GM20000 (cell line): ENCODE data around the gene ATP6V1A.

Source experiments
- DNase-seq: peaks from one replicate; pipeline ENCODE4 v3.0.0; 2012; ENCODE audit warnings: low spot score
- TF ChIP-seq, protein P1 (sequence below): IDR thresholded peaks from 2 replicates; pipeline ENCODE4 v1.5.1; 2012; ENCODE audit warnings: mild to moderate bottlenecking, control low read depth; ENCODE audit errors: extremely low read depth, missing control alignments

Gene ATP6V1A

GRCh38 chr3:113717308-113717707 is 29.5 kb upstream of the ATP6V1A start:
- TF ChIP-seq, protein P1, sequence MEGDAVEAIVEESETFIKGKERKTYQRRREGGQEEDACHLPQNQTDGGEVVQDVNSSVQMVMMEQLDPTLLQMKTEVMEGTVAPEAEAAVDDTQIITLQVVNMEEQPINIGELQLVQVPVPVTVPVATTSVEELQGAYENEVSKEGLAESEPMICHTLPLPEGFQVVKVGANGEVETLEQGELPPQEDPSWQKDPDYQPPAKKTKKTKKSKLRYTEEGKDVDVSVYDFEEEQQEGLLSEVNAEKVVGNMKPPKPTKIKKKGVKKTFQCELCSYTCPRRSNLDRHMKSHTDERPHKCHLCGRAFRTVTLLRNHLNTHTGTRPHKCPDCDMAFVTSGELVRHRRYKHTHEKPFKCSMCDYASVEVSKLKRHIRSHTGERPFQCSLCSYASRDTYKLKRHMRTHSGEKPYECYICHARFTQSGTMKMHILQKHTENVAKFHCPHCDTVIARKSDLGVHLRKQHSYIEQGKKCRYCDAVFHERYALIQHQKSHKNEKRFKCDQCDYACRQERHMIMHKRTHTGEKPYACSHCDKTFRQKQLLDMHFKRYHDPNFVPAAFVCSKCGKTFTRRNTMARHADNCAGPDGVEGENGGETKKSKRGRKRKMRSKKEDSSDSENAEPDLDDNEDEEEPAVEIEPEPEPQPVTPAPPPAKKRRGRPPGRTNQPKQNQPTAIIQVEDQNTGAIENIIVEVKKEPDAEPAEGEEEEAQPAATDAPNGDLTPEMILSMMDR = no peak

GRCh38 chr3:113717818-113718217 is 29.0 kb upstream of the ATP6V1A start:
- TF ChIP-seq, protein P1 = no peak
- no peak for DNase-seq

More at GRCh38 chr3:113717308-113717707, 29.5 kb upstream of the ATP6V1A start:
- DNase-seq = no peak

GRCh38 chr3:113719294-113719693 is 27.5 kb upstream of the ATP6V1A start:
- no peak for DNase-seq
- TF ChIP-seq, protein P1 = no peak

DNA sequence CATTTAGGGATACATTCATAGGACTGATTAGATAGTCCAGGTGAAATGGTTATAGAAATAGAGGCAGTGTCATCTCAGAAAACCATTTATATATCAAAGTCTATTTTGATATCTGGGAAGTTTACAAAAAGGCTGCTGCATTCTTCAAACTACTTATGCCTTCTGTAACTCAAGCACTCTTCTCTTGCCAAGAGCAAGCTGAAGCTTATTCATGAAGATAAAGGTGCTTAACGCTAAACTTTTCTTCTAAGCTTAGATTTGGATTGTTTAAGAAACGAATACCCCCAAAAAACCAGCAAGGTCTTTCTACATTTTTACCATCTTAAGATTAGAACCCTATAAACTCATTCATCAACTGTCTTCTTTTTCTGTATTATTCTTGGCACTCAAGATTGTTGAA is 27.1 kb upstream of the ATP6V1A start:
- DNase-seq = no peak
- TF ChIP-seq, protein P1 = no peak

- TF ChIP-seq, protein P1 = no peak
- DNase-seq = no peak
These were observed 25.2 kb upstream of the ATP6V1A start for GRCh38 chr3:113721636-113722035.

DNA sequence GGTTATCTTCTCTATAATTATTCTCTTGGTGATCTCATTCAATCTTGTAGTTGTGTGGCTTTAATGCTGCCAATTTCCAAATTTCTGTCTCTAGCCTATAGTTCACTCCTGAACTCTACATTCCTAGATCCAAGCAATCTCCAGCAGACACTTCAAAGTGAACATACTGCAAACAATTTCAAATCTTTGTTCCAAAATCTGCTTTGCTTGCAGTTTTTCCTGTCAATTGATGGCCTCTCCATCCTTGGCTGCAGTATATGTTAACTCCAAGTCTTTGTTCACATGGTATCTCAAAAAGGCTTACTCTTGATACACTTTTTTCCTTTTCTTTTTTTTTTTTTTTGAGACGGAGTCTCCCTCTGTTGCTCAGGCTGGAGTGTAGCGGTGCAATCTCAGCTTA is 18.2 kb upstream of the ATP6V1A start:
- TF ChIP-seq, protein P1 = no peak

DNA sequence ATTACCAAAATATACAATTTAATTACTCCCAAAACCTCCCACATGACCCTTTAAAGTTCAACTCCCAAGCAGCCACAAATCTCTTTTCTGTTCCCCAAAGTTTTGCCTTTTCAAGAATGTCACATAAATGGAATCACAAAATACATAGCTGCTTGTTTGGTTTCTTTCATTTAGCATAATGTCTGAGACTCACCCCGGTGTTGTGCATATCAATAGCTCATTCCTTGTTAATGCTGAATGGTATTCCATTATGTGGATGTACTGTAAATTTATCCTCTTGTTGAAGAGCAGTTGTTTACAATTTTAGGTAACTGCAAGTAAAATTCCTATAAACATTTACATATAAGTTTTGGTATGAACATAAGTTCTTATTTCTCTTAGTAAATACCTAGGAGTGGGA is 16.3 kb upstream of the ATP6V1A start:
- no peak for DNase-seq
- TF ChIP-seq, protein P1 = no peak

More for the DNA sequence above, 18.2 kb upstream of the ATP6V1A start:
- no peak for DNase-seq
